Mammary epithelial cell (primary cell): Measurements from ENCODE around the gene GLRA3.

Experiments used
- EZH2 ChIP-seq: IDR thresholded peaks from 2 replicates; pipeline ENCODE4 v1.6.1; 2012; ENCODE audit warnings: low read length, inconsistent platforms, borderline replicate concordance
- TF ChIP-seq, protein P1 (sequence below), 2 donors: IDR thresholded peaks in 1 of 2; conservative IDR thresholded peaks in 1 of 2; 2 replicates each; pipeline ENCODE4 v1.5.1; 2011 to 2012; ENCODE audit warnings: inconsistent platforms in 2 of 2, low read length in 2 of 2, mild to moderate bottlenecking in 2 of 2, control low read depth in 1 of 2, low read depth in 1 of 2; ENCODE audit not compliant: insufficient read depth in 1 of 2; ENCODE audit errors: extremely low read depth in 1 of 2

DNA sequence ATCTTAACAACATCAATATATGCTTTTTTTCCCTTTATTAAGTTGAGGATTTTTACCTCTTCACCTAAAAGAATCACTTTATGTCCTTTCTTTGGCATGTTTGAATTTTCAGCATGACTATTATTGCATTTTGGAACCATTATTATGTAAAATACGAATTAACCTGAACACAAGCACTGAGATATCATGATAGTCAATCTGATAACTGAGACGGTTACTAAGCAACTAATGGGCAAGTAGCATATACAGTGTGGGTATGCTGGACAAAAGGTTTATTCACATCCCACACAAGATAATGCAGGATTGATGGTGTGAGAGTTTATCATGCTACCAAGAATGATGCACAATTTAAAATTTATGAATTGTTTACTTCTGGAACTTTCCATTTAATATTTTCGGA is 24.6 kb upstream of the GLRA3 start:
- TF ChIP-seq, protein P1, sequence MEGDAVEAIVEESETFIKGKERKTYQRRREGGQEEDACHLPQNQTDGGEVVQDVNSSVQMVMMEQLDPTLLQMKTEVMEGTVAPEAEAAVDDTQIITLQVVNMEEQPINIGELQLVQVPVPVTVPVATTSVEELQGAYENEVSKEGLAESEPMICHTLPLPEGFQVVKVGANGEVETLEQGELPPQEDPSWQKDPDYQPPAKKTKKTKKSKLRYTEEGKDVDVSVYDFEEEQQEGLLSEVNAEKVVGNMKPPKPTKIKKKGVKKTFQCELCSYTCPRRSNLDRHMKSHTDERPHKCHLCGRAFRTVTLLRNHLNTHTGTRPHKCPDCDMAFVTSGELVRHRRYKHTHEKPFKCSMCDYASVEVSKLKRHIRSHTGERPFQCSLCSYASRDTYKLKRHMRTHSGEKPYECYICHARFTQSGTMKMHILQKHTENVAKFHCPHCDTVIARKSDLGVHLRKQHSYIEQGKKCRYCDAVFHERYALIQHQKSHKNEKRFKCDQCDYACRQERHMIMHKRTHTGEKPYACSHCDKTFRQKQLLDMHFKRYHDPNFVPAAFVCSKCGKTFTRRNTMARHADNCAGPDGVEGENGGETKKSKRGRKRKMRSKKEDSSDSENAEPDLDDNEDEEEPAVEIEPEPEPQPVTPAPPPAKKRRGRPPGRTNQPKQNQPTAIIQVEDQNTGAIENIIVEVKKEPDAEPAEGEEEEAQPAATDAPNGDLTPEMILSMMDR (conservative IDR thresholded peaks at IDR 0.05 in 1 of 2, IDR thresholded peaks at IDR 0.05 in 1 of 2; ENCODE audit: extremely low read depth in 1 of 2, insufficient read depth in 1 of 2, low read depth in 1 of 2, low read length in 2 of 2): no peak
- TF ChIP-seq EZH2: no peak
